ENCODE results near the gene POLR2E.

- TF ChIP-seq, protein P1, sequence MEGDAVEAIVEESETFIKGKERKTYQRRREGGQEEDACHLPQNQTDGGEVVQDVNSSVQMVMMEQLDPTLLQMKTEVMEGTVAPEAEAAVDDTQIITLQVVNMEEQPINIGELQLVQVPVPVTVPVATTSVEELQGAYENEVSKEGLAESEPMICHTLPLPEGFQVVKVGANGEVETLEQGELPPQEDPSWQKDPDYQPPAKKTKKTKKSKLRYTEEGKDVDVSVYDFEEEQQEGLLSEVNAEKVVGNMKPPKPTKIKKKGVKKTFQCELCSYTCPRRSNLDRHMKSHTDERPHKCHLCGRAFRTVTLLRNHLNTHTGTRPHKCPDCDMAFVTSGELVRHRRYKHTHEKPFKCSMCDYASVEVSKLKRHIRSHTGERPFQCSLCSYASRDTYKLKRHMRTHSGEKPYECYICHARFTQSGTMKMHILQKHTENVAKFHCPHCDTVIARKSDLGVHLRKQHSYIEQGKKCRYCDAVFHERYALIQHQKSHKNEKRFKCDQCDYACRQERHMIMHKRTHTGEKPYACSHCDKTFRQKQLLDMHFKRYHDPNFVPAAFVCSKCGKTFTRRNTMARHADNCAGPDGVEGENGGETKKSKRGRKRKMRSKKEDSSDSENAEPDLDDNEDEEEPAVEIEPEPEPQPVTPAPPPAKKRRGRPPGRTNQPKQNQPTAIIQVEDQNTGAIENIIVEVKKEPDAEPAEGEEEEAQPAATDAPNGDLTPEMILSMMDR (IDR thresholded peaks at IDR 0.05) = no peak
- TF ChIP-seq EP300 (IDR thresholded peaks at IDR 0.05) (no peak), POLR2A (IDR thresholded peaks at IDR 0.05) (no peak), POLR2AphosphoS5 (IDR thresholded peaks at IDR 0.05) (no peak)
Measured at GRCh38 chr19:1070931-1071791, 24.0 kb downstream of the POLR2E start.

Measured in sigmoid colon (tissue), 4 donors.